CD4-positive, CD25-positive, alpha-beta regulatory T cell (primary cell): Measurements from ENCODE around the gene RFX1. TPM values are rescaled to one million over a fixed set of nuclear protein-coding genes. Genes with fewer than 3 reads are reported as not detected.
A peak's percentile ranks its signal among the peaks of the same experiment; 100 is the strongest.
"Not testable (repeated sequence)": the region's sequence is repeated elsewhere in the genome, so short reads cannot be mapped to it uniquely, and the experiment has no call there.

Experiments
- ATAC-seq, 2 donors: fragments of 150-1000 bp; cut with Tn5 transposase; one replicate each; pipeline ENCODE4 v1.10.0; 2021; ENCODE audit warnings: low read depth in 2 of 2, moderate number of reproducible peaks in 2 of 2, moderate library complexity in 1 of 2
- DNase-seq, 3 donors: peaks; one replicate each; pipeline versions ENCODE4 v3.0.0 to v3.0.0-alpha.2; 2012 to 2022; ENCODE audit warnings: mixed read lengths in 1 of 3
- H3K27ac ChIP-seq: one replicate; pipeline ENCODE4 v1.7.0; 2013; ENCODE audit warnings: mild to moderate bottlenecking, low read length; ENCODE audit not compliant: insufficient read depth, poor library complexity, severe bottlenecking
- H3K27me3 ChIP-seq: one replicate; pipeline ENCODE4 v1.7.0; 2013; ENCODE audit warnings: low read length; ENCODE audit not compliant: control insufficient read depth, insufficient read depth
- H3K36me3 ChIP-seq: one replicate; pipeline ENCODE4 v1.7.0; 2013; ENCODE audit warnings: mild to moderate bottlenecking, low read length, moderate library complexity; ENCODE audit not compliant: control insufficient read depth, insufficient read depth
- H3K4me1 ChIP-seq: 2 replicates; pipeline ENCODE4 v1.7.0; 2013; ENCODE audit warnings: mild to moderate bottlenecking, low read length; ENCODE audit not compliant: insufficient read depth, control insufficient read depth, poor library complexity, severe bottlenecking
- H3K4me3 ChIP-seq: one replicate; pipeline ENCODE4 v1.7.0; 2013; ENCODE audit warnings: low read depth, mild to moderate bottlenecking, low read length, moderate library complexity
- H3K9me3 ChIP-seq, 2 experiments: 1 replicate in 1 of 2; 2 replicates in 1 of 2; pipeline ENCODE4 v1.7.0; 2013; ENCODE audit warnings: low read length in 2 of 2, mild to moderate bottlenecking in 1 of 2, moderate library complexity in 1 of 2; ENCODE audit not compliant: control insufficient read depth in 2 of 2
- H3K27ac Mint-ChIP-seq, 3 donors: one replicate each; pipeline ENCODE4 v1.8.0; 2020 to 2022; ENCODE audit warnings: mild to moderate bottlenecking in 3 of 3, mixed read lengths in 3 of 3, moderate library complexity in 2 of 3
- H3K27me3 Mint-ChIP-seq: one replicate; pipeline ENCODE4 v1.8.0; 2022; ENCODE audit warnings: mild to moderate bottlenecking, mixed read lengths
- H3K36me3 Mint-ChIP-seq: one replicate; pipeline ENCODE4 v1.8.0; 2020; ENCODE audit warnings: mixed read lengths
- H3K4me1 Mint-ChIP-seq, 4 donors: one replicate each; pipeline ENCODE4 v1.8.0; 2020 to 2022; ENCODE audit warnings: mixed read lengths in 4 of 4, mild to moderate bottlenecking in 1 of 4
- H3K4me3 Mint-ChIP-seq, 4 donors: one replicate each; pipeline ENCODE4 v1.8.0; 2020 to 2022; ENCODE audit warnings: mild to moderate bottlenecking in 4 of 4, mixed read lengths in 4 of 4, moderate library complexity in 3 of 4
- H3K9me3 Mint-ChIP-seq, 7 donors: one replicate each; pipeline ENCODE4 v1.8.0; 2020 to 2022; ENCODE audit warnings: mixed read lengths in 7 of 7, mild to moderate bottlenecking in 3 of 7, moderate library complexity in 2 of 7
- polyA plus RNA-seq, 4 donors: library from polyadenylated mRNA; unstranded; fragments of 300-500 nt; fragmentation: Illumina TruSeq; gene quantifications; one replicate each; pipeline ENCODE4 v1.2.3, GENCODE V29; 2021
- total RNA-seq: library from RNA; stranded (reverse); gene quantifications from one replicate; pipeline ENCODE4 v1.2.3, GENCODE V29; 2022

Gene RFX1
- total and polyA plus RNA-seq, 5 donors from 2014 or later, result 0.48 to 23.2 (median 1.1) TPM

GRCh38 chr19:13974073-13974472 is 32.0 kb downstream of the RFX1 start:
- Histone ChIP-seq H3K27ac (no peak overlapping the region), H3K4me3 (no peak overlapping the region), H3K9me3 (no peaks in the 10 kb centered on the region), H3K27me3 (no peaks in the 10 kb centered on the region), H3K4me1 (peaks cover 2% of the 10 kb centered on the region), H3K36me3 (peaks cover 7% of the 10 kb centered on the region)
- peak in 2 of 3 donors; percentile 34 to 77 for DNase-seq
- no peak overlapping the region for H3K4me3 Mint-ChIP-seq
- H3K9me3 Mint-ChIP-seq, result no peaks in the 10 kb centered on the region
- peak overlapping the region; percentile 22 to 88 (median 63) for H3K27ac Mint-ChIP-seq
- H3K27me3 Mint-ChIP-seq, result no peaks in the 10 kb centered on the region
- peak; percentile 48 to 73 for ATAC-seq
- peaks cover 13% of the 10 kb centered on the region for H3K36me3 Mint-ChIP-seq
- peaks cover 0 to 16% (median 6%) of the 10 kb centered on the region in 4 donors for H3K4me1 Mint-ChIP-seq

DNA sequence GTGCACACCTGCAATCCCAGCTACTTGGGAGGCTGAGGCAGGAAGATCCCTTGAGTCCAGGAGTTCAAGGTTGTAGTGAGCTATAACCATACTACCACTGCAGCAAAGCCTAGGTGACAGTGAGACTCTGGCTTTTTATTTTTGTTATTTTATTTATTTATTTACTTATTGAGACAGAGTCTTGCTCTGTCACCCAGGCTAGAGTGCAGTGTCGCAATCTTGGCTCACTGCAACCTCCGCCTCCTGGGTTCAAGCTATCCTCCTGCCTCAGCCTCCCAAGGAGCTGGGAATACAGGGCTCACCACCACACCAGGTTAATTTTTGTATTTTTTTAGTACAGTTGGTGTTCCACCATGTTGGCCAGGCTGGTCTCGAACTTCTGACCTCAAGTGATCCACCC is 32.6 kb downstream of the RFX1 start:
- not testable (repeated sequence) for H3K27me3 ChIP-seq, H3K9me3 Mint-ChIP-seq, DNase-seq, H3K4me1 ChIP-seq, ATAC-seq, H3K36me3 ChIP-seq, H3K4me3 ChIP-seq, H3K9me3 ChIP-seq, H3K27ac ChIP-seq, H3K4me3 Mint-ChIP-seq, H3K27me3 Mint-ChIP-seq
- Mint-ChIP-seq H3K36me3 (peaks cover 17% of the 10 kb centered on the region), H3K4me1 (peaks cover 0 to 16% (median 6%) of the 10 kb centered on the region in 4 donors), H3K27ac (peak overlapping the region in 2 of 3 donors; percentile 51 to 52)

GRCh38 chr19:13972368-13973155 is 33.6 kb downstream of the RFX1 start:
- Histone ChIP-seq H3K9me3 (no peaks in the 10 kb centered on the region), H3K4me3 (no peak overlapping the region), H3K4me1 (no peaks in the 10 kb centered on the region), H3K36me3 (peaks cover 15% of the 10 kb centered on the region), H3K27ac (no peak overlapping the region), H3K27me3 (no peaks in the 10 kb centered on the region)
- H3K4me1 Mint-ChIP-seq, result peaks cover 0 to 14% (median 6%) of the 10 kb centered on the region in 4 donors
- H3K4me3 Mint-ChIP-seq, result no peak overlapping the region
- DNase-seq (no peak), ATAC-seq (no peak)
- H3K27me3 Mint-ChIP-seq, result no peaks in the 10 kb centered on the region
- peaks cover 17% of the 10 kb centered on the region for H3K36me3 Mint-ChIP-seq
- H3K27ac Mint-ChIP-seq, result peak overlapping the region in 1 of 3 donors; percentile 51
- H3K9me3 Mint-ChIP-seq, result no peaks in the 10 kb centered on the region

- not testable (repeated sequence) for H3K9me3 ChIP-seq, ATAC-seq, H3K27ac Mint-ChIP-seq, H3K27ac ChIP-seq, H3K4me3 Mint-ChIP-seq, DNase-seq, H3K27me3 Mint-ChIP-seq, H3K27me3 ChIP-seq, H3K4me3 ChIP-seq, H3K9me3 Mint-ChIP-seq, H3K4me1 ChIP-seq
- peaks cover 0 to 14% (median 6%) of the 10 kb centered on the region in 4 donors for H3K4me1 Mint-ChIP-seq
- H3K36me3 Mint-ChIP-seq, result peaks cover 17% of the 10 kb centered on the region
- H3K36me3 ChIP-seq, result peaks cover 22% of the 10 kb centered on the region
These were observed 34.3 kb downstream of the RFX1 start for GRCh38 chr19:13971868-13972267.

DNA sequence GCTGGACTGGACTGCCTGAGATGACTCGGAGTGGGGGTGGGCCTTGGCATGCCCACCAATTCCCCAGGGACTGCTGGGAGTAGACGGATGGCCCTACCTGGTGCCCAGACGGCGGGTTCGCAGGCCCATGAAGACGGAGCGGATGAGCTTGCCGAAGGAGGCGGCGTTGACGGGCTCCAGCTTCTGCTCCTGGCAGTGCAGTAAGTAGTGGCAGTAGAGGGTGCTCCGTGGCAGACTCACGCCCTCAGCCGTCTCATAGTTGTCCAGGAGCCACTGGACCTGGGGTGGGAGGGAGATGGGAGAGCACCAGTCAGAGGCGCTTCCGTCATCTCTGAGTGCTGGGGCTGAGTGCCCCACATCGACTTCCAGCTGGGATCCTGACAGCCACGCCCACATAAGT is 36.2 kb downstream of the RFX1 start:
- peaks cover 0 to 12% (median 6%) of the 10 kb centered on the region in 4 donors for H3K4me1 Mint-ChIP-seq
- peaks cover 13% of the 10 kb centered on the region for H3K36me3 Mint-ChIP-seq
- Histone ChIP-seq H3K27ac (no peak overlapping the region), H3K4me1 (no peaks in the 10 kb centered on the region), H3K36me3 (peaks cover 36% of the 10 kb centered on the region), H3K9me3 (no peaks in the 10 kb centered on the region), H3K4me3 (no peak overlapping the region), H3K27me3 (no peaks in the 10 kb centered on the region)
- no peak for DNase-seq
- H3K27me3 Mint-ChIP-seq, result no peaks in the 10 kb centered on the region
- H3K9me3 Mint-ChIP-seq, result no peaks in the 10 kb centered on the region
- no peak overlapping the region for H3K4me3 Mint-ChIP-seq
- no peak overlapping the region for H3K27ac Mint-ChIP-seq
- no peak for ATAC-seq

DNA sequence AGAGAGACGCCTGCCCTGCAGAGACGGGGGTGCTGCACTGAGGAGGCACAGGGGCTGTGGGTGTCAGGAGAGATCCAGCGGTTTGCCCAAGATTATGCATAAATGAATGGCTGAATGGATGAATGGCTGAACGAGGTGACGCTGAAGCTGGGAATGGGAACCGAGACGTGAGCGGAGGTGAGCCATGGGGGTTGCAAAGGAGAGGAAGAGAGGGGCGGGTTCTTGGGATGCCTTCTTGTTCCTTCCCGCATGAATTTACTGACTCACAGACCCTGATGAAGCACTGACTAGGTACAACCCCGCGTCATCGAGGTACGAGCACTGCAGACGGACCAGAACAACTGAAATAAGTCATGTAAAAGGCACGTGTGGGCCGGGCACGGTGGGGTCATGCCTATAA is 37.1 kb downstream of the RFX1 start:
- peaks cover 36% of the 10 kb centered on the region for H3K36me3 ChIP-seq
- H3K4me3 Mint-ChIP-seq, result no peak overlapping the region

GRCh38 chr19:13968383-13968935 is 37.7 kb downstream of the RFX1 start:
- peaks cover 6% of the 10 kb centered on the region for H3K36me3 Mint-ChIP-seq
- DNase-seq, result no peak

More for the DNA sequence above, 37.1 kb downstream of the RFX1 start:
- H3K27me3 ChIP-seq, result no peaks in the 10 kb centered on the region
- DNase-seq (no peak), ATAC-seq (no peak)
- no peak overlapping the region for H3K27ac ChIP-seq
- H3K4me3 ChIP-seq, result no peak overlapping the region
- H3K27ac Mint-ChIP-seq, result peak overlapping the region in 1 of 3 donors; percentile 76
- H3K36me3 Mint-ChIP-seq, result peaks cover 6% of the 10 kb centered on the region
- no peaks in the 10 kb centered on the region for H3K9me3 ChIP-seq
- no peaks in the 10 kb centered on the region for H3K4me1 ChIP-seq
- H3K27me3 Mint-ChIP-seq, result no peaks in the 10 kb centered on the region
- H3K4me1 Mint-ChIP-seq, result peaks cover 0 to 6% (median 2%) of the 10 kb centered on the region in 4 donors
- H3K9me3 Mint-ChIP-seq, result no peaks in the 10 kb centered on the region

More at GRCh38 chr19:13968383-13968935, 37.7 kb downstream of the RFX1 start:
- Mint-ChIP-seq H3K4me1 (peaks cover 0 to 4% (median 0%) of the 10 kb centered on the region in 4 donors), H3K27ac (no peak overlapping the region), H3K4me3 (no peak overlapping the region), H3K9me3 (no peaks in the 10 kb centered on the region), H3K27me3 (no peaks in the 10 kb centered on the region)
- H3K27me3 ChIP-seq, result no peaks in the 10 kb centered on the region
- no peak for ATAC-seq
- no peaks in the 10 kb centered on the region for H3K4me1 ChIP-seq
- no peak overlapping the region for H3K4me3 ChIP-seq
- peaks cover 36% of the 10 kb centered on the region for H3K36me3 ChIP-seq
- no peak overlapping the region for H3K27ac ChIP-seq
- H3K9me3 ChIP-seq, result no peaks in the 10 kb centered on the region
